Mesenchymal stem cell (in vitro differentiated cells and primary cell): Measurements from ENCODE around the gene MCL1.

Experiments
- DNase-seq: peaks from one replicate; pipeline ENCODE4 v3.0.0-alpha.2; 2013
- H2AFZ ChIP-seq: one replicate; pipeline ENCODE4 v1.6.1; 2013; ENCODE audit warnings: low read depth, mild to moderate bottlenecking, control low read depth, inconsistent platforms, low read length, moderate library complexity
- H2AK5ac ChIP-seq: 2 replicates; pipeline ENCODE4 v1.6.1; 2013; ENCODE audit warnings: low read length, moderate library complexity, mild to moderate bottlenecking, inconsistent platforms; ENCODE audit not compliant: severe bottlenecking
- H2BK120ac ChIP-seq: one replicate; pipeline ENCODE4 v1.6.1; 2013; ENCODE audit warnings: low read depth, mild to moderate bottlenecking, inconsistent platforms, low read length, moderate library complexity
- H2BK12ac ChIP-seq, 2 experiments: one replicate each; pipeline ENCODE4 v1.6.1; 2013; ENCODE audit warnings: inconsistent platforms in 2 of 2, low read length in 2 of 2, mild to moderate bottlenecking in 2 of 2, moderate library complexity in 2 of 2, control low read depth in 1 of 2
- H2BK15ac ChIP-seq: one replicate; pipeline ENCODE4 v1.6.1; 2013; ENCODE audit warnings: mild to moderate bottlenecking, low read depth, inconsistent platforms; ENCODE audit not compliant: poor library complexity, severe bottlenecking
- H2BK5ac ChIP-seq: 2 replicates; pipeline ENCODE4 v1.6.1; 2013; ENCODE audit warnings: low read depth, mild to moderate bottlenecking, low read length, control low read depth, inconsistent platforms; ENCODE audit not compliant: poor library complexity, severe bottlenecking
- H3K14ac ChIP-seq, 2 experiments: one replicate each; pipeline ENCODE4 v1.6.1; 2013; ENCODE audit warnings: inconsistent platforms in 2 of 2, low read length in 2 of 2, control low read depth in 1 of 2, mild to moderate bottlenecking in 1 of 2, moderate library complexity in 1 of 2
- H3K18ac ChIP-seq, 2 experiments: one replicate each; pipeline ENCODE4 v1.6.1; 2013; ENCODE audit warnings: inconsistent platforms in 2 of 2, low read length in 2 of 2, control low read depth in 1 of 2, low read depth in 1 of 2, mild to moderate bottlenecking in 1 of 2
- H3K23ac ChIP-seq, 2 experiments: one replicate each; pipeline ENCODE4 v1.6.1; 2013; ENCODE audit warnings: inconsistent platforms in 2 of 2, low read length in 2 of 2, mild to moderate bottlenecking in 2 of 2, moderate library complexity in 2 of 2, control low read depth in 1 of 2
- H3K27ac ChIP-seq: 2 replicates; pipeline ENCODE4 v1.5.1; 2013; ENCODE audit warnings: mild to moderate bottlenecking, moderate library complexity, low read length, control low read depth, inconsistent platforms; ENCODE audit not compliant: poor library complexity, severe bottlenecking
- H3K27me3 ChIP-seq, 2 experiments: 2 replicates each; pipeline versions ENCODE4 v1.6.1 to v1.7.0; 2013; ENCODE audit warnings: low read length in 2 of 2, mild to moderate bottlenecking in 2 of 2, moderate library complexity in 2 of 2, control low read depth in 1 of 2, inconsistent platforms in 1 of 2; ENCODE audit not compliant: control insufficient read depth in 1 of 2, insufficient read depth in 1 of 2
- H3K36me3 ChIP-seq, 2 experiments: 2 replicates each; pipeline versions ENCODE4 v1.6.1 to v1.7.0; 2013; ENCODE audit warnings: low read length in 2 of 2, control low read depth in 1 of 2, inconsistent platforms in 1 of 2, low read depth in 1 of 2, mild to moderate bottlenecking in 1 of 2; ENCODE audit not compliant: insufficient read depth in 2 of 2, control insufficient read depth in 1 of 2
- H3K4ac ChIP-seq, 2 experiments: one replicate each; pipeline ENCODE4 v1.6.1; 2013; ENCODE audit warnings: inconsistent platforms in 2 of 2, low read length in 2 of 2, mild to moderate bottlenecking in 2 of 2, moderate library complexity in 2 of 2, control low read depth in 1 of 2, low read depth in 1 of 2
- H3K4me1 ChIP-seq: 2 replicates; pipeline ENCODE4 v1.6.1; 2013; ENCODE audit warnings: low read depth, low read length, control low read depth; ENCODE audit not compliant: control insufficient read depth, insufficient read depth
- H3K4me2 ChIP-seq: 2 replicates; pipeline ENCODE4 v1.6.1; 2013; ENCODE audit warnings: low read length, mild to moderate bottlenecking, inconsistent platforms; ENCODE audit not compliant: poor library complexity, severe bottlenecking
- H3K4me3 ChIP-seq, 2 experiments: 2 replicates each; pipeline versions ENCODE4 v1.5.1 to v1.7.0; 2013; ENCODE audit warnings: low read length in 2 of 2, mild to moderate bottlenecking in 2 of 2, control low read depth in 1 of 2, low read depth in 1 of 2; ENCODE audit not compliant: insufficient read depth in 1 of 2
- H3K79me1 ChIP-seq: replicated peaks from 2 replicates; pipeline ENCODE4 v1.6.1; 2013; ENCODE audit warnings: mild to moderate bottlenecking, control low read depth, low read length, inconsistent platforms; ENCODE audit not compliant: poor library complexity, severe bottlenecking
- H3K9ac ChIP-seq: 2 replicates; pipeline ENCODE4 v1.7.0; 2013; ENCODE audit warnings: mild to moderate bottlenecking, low read length, moderate library complexity
- H3K9me3 ChIP-seq: 2 replicates; pipeline ENCODE4 v1.7.0; 2013; ENCODE audit warnings: mild to moderate bottlenecking, low read length; ENCODE audit not compliant: control insufficient read depth
- H4K8ac ChIP-seq: one replicate; pipeline ENCODE4 v1.6.1; 2013; ENCODE audit warnings: inconsistent platforms, mild to moderate bottlenecking, low read length, moderate library complexity
- H4K91ac ChIP-seq: one replicate; pipeline ENCODE4 v1.6.1; 2013; ENCODE audit warnings: mild to moderate bottlenecking, low read length, inconsistent platforms
- WGBS: methylation state at CpG from one replicate; pipeline ENCODE4 v1.1.7; 2013; ENCODE audit warnings: mixed read lengths; 5-methylcytosine and 5-hydroxymethylcytosine counted together

The MCL1 gene

GRCh38 chr1:150551051-150551783 lies 28.2 kb downstream of the MCL1 start:
- H3K27ac ChIP-seq: no peak overlapping the region
- H3K79me1 ChIP-seq: peaks cover 4% of the 10 kb centered on the region
- H3K4ac ChIP-seq: peak overlapping the region in 1 of 2 experiments; percentile 67
- 95% methylated on average over 10 of the region's 11 CpGs for WGBS
- peaks cover 24% of the 10 kb centered on the region for H3K4me1 ChIP-seq
- no peaks in the 10 kb centered on the region for H3K27me3 ChIP-seq
- peak overlapping the region in 1 of 2 experiments; percentile 67 for H3K18ac ChIP-seq
- no peak overlapping the region for H2BK5ac ChIP-seq
- no peak overlapping the region for H2BK15ac ChIP-seq
- H2BK120ac ChIP-seq: peak overlapping the region; percentile 11
- no peak overlapping the region for H2AFZ ChIP-seq
- H3K9ac ChIP-seq: peak overlapping the region; percentile 89
- peak overlapping the region in 1 of 2 experiments; percentile 87 for H3K4me3 ChIP-seq
- H2AK5ac ChIP-seq: no peak overlapping the region
- no peak overlapping the region for H3K14ac ChIP-seq
- H3K23ac ChIP-seq: no peak overlapping the region
- H4K91ac ChIP-seq: no peak overlapping the region
- H3K4me2 ChIP-seq: no peak overlapping the region
- DNase-seq: peak; percentile 42
- H2BK12ac ChIP-seq: peak overlapping the region; percentile 28 to 38
- peaks cover 20 to 25% of the 10 kb centered on the region in 2 experiments for H3K36me3 ChIP-seq
- H3K9me3 ChIP-seq: no peaks in the 10 kb centered on the region
- H4K8ac ChIP-seq: peak overlapping the region; percentile 48

- H3K4me1 ChIP-seq: peaks cover 22% of the 10 kb centered on the region
- H3K14ac ChIP-seq: peak overlapping the region in 1 of 2 experiments; percentile 11
- no peak overlapping the region for H4K91ac ChIP-seq
- no peak overlapping the region for H2AFZ ChIP-seq
- H3K4me3 ChIP-seq: peak overlapping the region in 1 of 2 experiments; percentile 87
- peak overlapping the region in 1 of 2 experiments; percentile 67 for H3K4ac ChIP-seq
- DNase-seq: peak; percentile 39
- no peak overlapping the region for H2BK15ac ChIP-seq
- H3K4me2 ChIP-seq: no peak overlapping the region
- peak overlapping the region; percentile 89 for H3K9ac ChIP-seq
- H2BK120ac ChIP-seq: no peak overlapping the region
- H3K27ac ChIP-seq: no peak overlapping the region
- H3K36me3 ChIP-seq: peaks cover 12 to 17% of the 10 kb centered on the region in 2 experiments
- H4K8ac ChIP-seq: no peak overlapping the region
- no peak overlapping the region for H2BK5ac ChIP-seq
- no peak overlapping the region for H3K23ac ChIP-seq
- peak overlapping the region in 1 of 2 experiments; percentile 48 for H3K18ac ChIP-seq
- peak overlapping the region; percentile 28 to 73 for H2BK12ac ChIP-seq
- no peaks in the 10 kb centered on the region for H3K9me3 ChIP-seq
- H2AK5ac ChIP-seq: no peak overlapping the region
- H3K79me1 ChIP-seq: peaks cover 2% of the 10 kb centered on the region
- no peaks in the 10 kb centered on the region for H3K27me3 ChIP-seq
- WGBS: 91% methylated on average over 12 of the region's 22 CpGs
Measured at GRCh38 chr1:150550222-150551050, 29.0 kb downstream of the MCL1 start.

- H3K18ac ChIP-seq: peak overlapping the region in 1 of 2 experiments; percentile 89
- no peak overlapping the region for H4K91ac ChIP-seq
- peak overlapping the region; percentile 90 for H2BK15ac ChIP-seq
- H4K8ac ChIP-seq: peak overlapping the region; percentile 56
- peak overlapping the region in 1 of 2 experiments; percentile 23 for H3K14ac ChIP-seq
- peak overlapping the region; percentile 89 for H3K9ac ChIP-seq
- H2AK5ac ChIP-seq: no peak overlapping the region
- H3K23ac ChIP-seq: peak overlapping the region in 1 of 2 experiments; percentile 52
- H2BK12ac ChIP-seq: peak overlapping the region in 1 of 2 experiments; percentile 73
- no peak overlapping the region for H2BK120ac ChIP-seq
- 18% methylated on average over 43 of the region's 43 CpGs for WGBS
- H2AFZ ChIP-seq: no peak overlapping the region
- H3K4ac ChIP-seq: peak overlapping the region in 1 of 2 experiments; percentile 80
- no peak overlapping the region for H3K27ac ChIP-seq
- H3K27me3 ChIP-seq: no peaks in the 10 kb centered on the region
- no peaks in the 10 kb centered on the region for H3K9me3 ChIP-seq
- H3K36me3 ChIP-seq: peaks cover 7 to 11% of the 10 kb centered on the region in 2 experiments
- no peak overlapping the region for H2BK5ac ChIP-seq
- peaks cover 21% of the 10 kb centered on the region for H3K4me1 ChIP-seq
- DNase-seq: peak; percentile 45
- H3K4me2 ChIP-seq: peak overlapping the region; percentile 95
- no peaks in the 10 kb centered on the region for H3K79me1 ChIP-seq
- H3K4me3 ChIP-seq: peak overlapping the region; percentile 56 to 87
Measured at GRCh38 chr1:150549496-150550221, 29.8 kb downstream of the MCL1 start.
